Measurements from ENCODE around the gene TNNI3.

TNNI3 gene

DNA sequence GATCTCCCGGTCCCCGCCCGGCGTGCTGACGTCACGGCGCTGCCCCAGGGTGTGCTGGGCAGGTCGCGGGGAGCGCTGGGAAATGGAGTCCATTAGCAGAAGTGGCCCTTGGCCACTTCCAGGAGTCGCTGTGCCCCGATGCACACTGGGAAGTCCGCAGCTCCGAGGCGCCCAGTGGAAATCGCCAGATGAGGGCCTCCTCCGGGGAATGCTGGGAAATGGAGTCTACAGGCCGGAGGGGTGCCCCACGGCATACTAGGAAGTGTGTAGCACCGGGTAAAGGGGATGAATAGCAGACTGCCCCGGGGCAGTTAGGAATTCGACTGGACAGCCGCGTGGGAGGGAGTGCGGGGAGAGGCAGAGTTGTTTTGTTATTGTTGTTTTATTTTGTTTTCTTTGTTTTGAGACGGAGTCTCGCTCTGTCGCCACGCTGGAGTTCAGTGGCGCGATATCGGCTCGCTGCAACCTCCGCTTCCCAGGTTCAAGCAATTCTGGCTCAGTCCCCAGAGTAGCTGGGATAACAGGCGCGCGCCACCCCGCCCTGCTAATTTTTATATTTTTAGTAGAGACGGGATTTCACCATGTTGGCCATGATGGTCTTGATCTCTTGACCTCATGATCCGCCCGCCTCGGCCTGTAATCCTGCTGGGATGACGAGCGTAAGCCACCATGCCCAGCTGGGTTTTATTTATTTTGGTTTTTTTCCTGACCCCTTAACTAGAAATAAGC is 39.7 kb downstream of the TNNI3 start:
- Histone ChIP-seq H3K4me1 (ENCODE audit: control insufficient read depth in 1 of 2, insufficient read depth in 2 of 2, low read length in 2 of 2) (peaks cover 26 to 30% of the 10 kb centered on the region in 2 experiments), H2AK5ac (ENCODE audit: low read length) (no peak overlapping the region), H3K79me1 (ENCODE audit: low read length) (peaks cover 13% of the 10 kb centered on the region), H3K23ac (ENCODE audit: low read length) (no peak overlapping the region), H4K8ac (ENCODE audit: low read depth, low read length) (peak overlapping the region; percentile 97), H3K18ac (ENCODE audit: low read length) (peak overlapping the region; percentile 52), H3K4ac (ENCODE audit: low read depth, low read length) (no peak overlapping the region), H3K9me3 (ENCODE audit: insufficient read depth, low read depth, low read length) (no peaks in the 10 kb centered on the region), H2BK120ac (ENCODE audit: insufficient read depth, low read length, poor library complexity) (peak overlapping the region; percentile 54), H3K36me3 (ENCODE audit: control insufficient read depth in 1 of 2, insufficient read depth in 2 of 2, low read length in 2 of 2) (peaks cover under 1 to 2% of the 10 kb centered on the region in 2 experiments), H4K91ac (ENCODE audit: low read depth, low read length) (peak overlapping the region; percentile 61), H3K27ac (ENCODE audit: low read depth, low read length) (peak overlapping the region; percentile 47), H3K4me2 (ENCODE audit: low read length) (peak overlapping the region; percentile 68), H3K14ac (ENCODE audit: low read length) (peak overlapping the region; percentile 51), H2BK12ac (ENCODE audit: low read length) (no peak overlapping the region), H3K4me3 (ENCODE audit: low read depth, low read length) (peak overlapping the region; percentile 77), H2AFZ (ENCODE audit: insufficient read depth, low read length, poor library complexity) (peak overlapping the region; percentile 69), H3K79me2 (ENCODE audit: control insufficient read depth, insufficient read depth, low read length, poor library complexity) (peaks cover 23% of the 10 kb centered on the region), H4K12ac (ENCODE audit: low read depth, low read length) (peak overlapping the region; percentile 70), H3K27me3 (ENCODE audit: insufficient read depth, low read length) (no peaks in the 10 kb centered on the region), H2BK5ac (ENCODE audit: low read depth, low read length, poor library complexity) (peak overlapping the region; percentile 47), H3K9ac (ENCODE audit: low read length) (peak overlapping the region; percentile 77)
- WGBS (ENCODE audit: extremely low coverage, insufficient coverage, insufficient read length) = no CpG with 5 or more reads among the region's 44 CpGs
- DNase-seq = peak; percentile 99

DNA sequence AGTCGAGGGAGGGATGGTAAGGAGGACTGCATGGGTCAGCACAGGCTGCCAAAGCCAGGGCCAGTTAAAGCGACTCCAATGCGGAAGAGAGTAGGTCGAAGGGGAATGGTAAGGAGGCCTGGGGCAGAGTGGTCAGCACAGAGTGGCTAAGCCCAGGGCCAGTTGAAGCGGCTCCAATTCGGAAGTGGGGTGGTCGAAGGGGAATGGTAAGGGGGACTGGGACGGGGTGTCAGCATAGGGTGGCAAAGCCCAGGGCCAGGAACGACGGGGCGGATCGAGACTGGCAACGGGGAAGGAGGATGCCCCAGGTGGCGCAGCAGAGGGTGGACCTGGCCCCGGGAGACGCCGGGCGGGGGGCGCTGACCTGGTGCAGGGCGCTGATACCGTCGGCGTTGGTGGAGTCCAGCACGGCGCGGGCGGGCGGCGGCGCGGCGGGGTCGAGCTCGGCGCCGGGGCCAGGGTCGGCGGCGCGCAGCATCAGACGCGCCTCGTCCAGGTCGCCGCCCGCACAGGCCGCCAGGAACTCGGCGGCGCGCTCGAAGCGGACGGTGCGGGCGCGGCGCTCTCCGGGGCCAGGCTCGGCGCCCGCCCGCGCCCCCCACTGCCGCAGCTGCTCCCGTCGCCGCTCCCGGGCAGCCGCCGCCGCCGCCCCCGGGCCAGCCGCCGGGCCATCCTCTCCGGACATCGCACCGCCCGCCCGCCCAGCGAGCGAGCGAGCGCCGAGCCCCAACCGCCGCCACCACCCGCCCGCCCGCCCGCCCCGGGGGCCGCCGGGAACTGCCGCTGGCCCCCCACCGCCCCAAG is 40.5 kb downstream of the TNNI3 start, which contains the start of gene PPP1R12C:
Gene PPP1R12C (minus strand): TSS at position 779 of the 804 bp plus-strand sequence. CDS start 94 bp downstream, at position 685.
- Histone ChIP-seq H4K8ac (ENCODE audit: low read depth, low read length) (peak within 1 kb of the TSS; percentile 97), H3K4me2 (ENCODE audit: low read length) (peak within 1 kb of the TSS; percentile 68), H2BK12ac (ENCODE audit: low read length) (peak within 1 kb of the TSS; percentile 15), H3K4me1 (ENCODE audit: control insufficient read depth in 1 of 2, insufficient read depth in 2 of 2, low read length in 2 of 2) (peaks cover 26 to 31% of the 10 kb centered on the region in 2 experiments), H3K9ac (ENCODE audit: low read length) (peak within 1 kb of the TSS; percentile 91), H3K36me3 (ENCODE audit: control insufficient read depth in 1 of 2, insufficient read depth in 2 of 2, low read length in 2 of 2) (peaks cover 8 to 10% of the 10 kb centered on the region in 2 experiments), H3K23ac (ENCODE audit: low read length) (no peak within 1 kb of the TSS), H2BK120ac (ENCODE audit: insufficient read depth, low read length, poor library complexity) (peak within 1 kb of the TSS; percentile 61), H4K91ac (ENCODE audit: low read depth, low read length) (peak within 1 kb of the TSS; percentile 90), H2AK5ac (ENCODE audit: low read length) (peak within 1 kb of the TSS; percentile 80), H3K9me3 (ENCODE audit: insufficient read depth, low read depth, low read length) (no peaks in the 10 kb centered on the region), H3K18ac (ENCODE audit: low read length) (peak within 1 kb of the TSS; percentile 84), H2AFZ (ENCODE audit: insufficient read depth, low read length, poor library complexity) (peak within 1 kb of the TSS; percentile 89), H3K4me3 (ENCODE audit: low read depth, low read length) (peak within 1 kb of the TSS; percentile 84), H2BK5ac (ENCODE audit: low read depth, low read length, poor library complexity) (peak within 1 kb of the TSS; percentile 58), H3K27ac (ENCODE audit: low read depth, low read length) (peak within 1 kb of the TSS; percentile 47), H3K27me3 (ENCODE audit: insufficient read depth, low read length) (no peaks in the 10 kb centered on the region), H3K79me2 (ENCODE audit: control insufficient read depth, insufficient read depth, low read length, poor library complexity) (peaks cover 23% of the 10 kb centered on the region), H3K14ac (ENCODE audit: low read length) (peak within 1 kb of the TSS; percentile 92), H4K12ac (ENCODE audit: low read depth, low read length) (peak within 1 kb of the TSS; percentile 99), H3K79me1 (ENCODE audit: low read length) (peaks cover 13% of the 10 kb centered on the region), H3K4ac (ENCODE audit: low read depth, low read length) (peak within 1 kb of the TSS; percentile 81)
- DNase-seq = peak; percentile 27 to 48
- WGBS (ENCODE audit: extremely low coverage, insufficient coverage, insufficient read length) = no CpG with 5 or more reads among the region's 97 CpGs

- H4K12ac ChIP-seq (ENCODE audit: low read depth, low read length) = no peak overlapping the region
- no peaks in the 10 kb centered on the region for H3K27me3 ChIP-seq (ENCODE audit: insufficient read depth, low read length)
- peak overlapping the region; percentile 84 for H3K4me3 ChIP-seq (ENCODE audit: low read depth, low read length)
- H3K9me3 ChIP-seq (ENCODE audit: insufficient read depth, low read depth, low read length) = no peaks in the 10 kb centered on the region
- H3K4me1 ChIP-seq (ENCODE audit: control insufficient read depth in 1 of 2, insufficient read depth in 2 of 2, low read length in 2 of 2) = peaks cover 26 to 31% of the 10 kb centered on the region in 2 experiments
- H2BK12ac ChIP-seq (ENCODE audit: low read length) = no peak overlapping the region
- peaks cover 13% of the 10 kb centered on the region for H3K79me1 ChIP-seq (ENCODE audit: low read length)
- H3K79me2 ChIP-seq (ENCODE audit: control insufficient read depth, insufficient read depth, low read length, poor library complexity) = peaks cover 23% of the 10 kb centered on the region
- H3K18ac ChIP-seq (ENCODE audit: low read length) = no peak overlapping the region
- peak overlapping the region; percentile 68 for H3K4me2 ChIP-seq (ENCODE audit: low read length)
- H3K36me3 ChIP-seq (ENCODE audit: control insufficient read depth in 1 of 2, insufficient read depth in 2 of 2, low read length in 2 of 2) = peaks cover 12 to 16% of the 10 kb centered on the region in 2 experiments
- no peak overlapping the region for H2BK5ac ChIP-seq (ENCODE audit: low read depth, low read length, poor library complexity)
- H3K14ac ChIP-seq (ENCODE audit: low read length) = peak overlapping the region; percentile 92
- peak overlapping the region; percentile 10 for H4K91ac ChIP-seq (ENCODE audit: low read depth, low read length)
- peak overlapping the region; percentile 81 for H3K4ac ChIP-seq (ENCODE audit: low read depth, low read length)
- no peak overlapping the region for H2BK120ac ChIP-seq (ENCODE audit: insufficient read depth, low read length, poor library complexity)
- peak in 1 of 2 donors; percentile 45 for DNase-seq
- WGBS (ENCODE audit: extremely low coverage, insufficient coverage, insufficient read length) = no CpG with 5 or more reads among the region's 25 CpGs
- no peak overlapping the region for H2AFZ ChIP-seq (ENCODE audit: insufficient read depth, low read length, poor library complexity)
- H2AK5ac ChIP-seq (ENCODE audit: low read length) = peak overlapping the region; percentile 25
- no peak overlapping the region for H3K27ac ChIP-seq (ENCODE audit: low read depth, low read length)
- H3K9ac ChIP-seq (ENCODE audit: low read length) = peak overlapping the region; percentile 91
- no peak overlapping the region for H4K8ac ChIP-seq (ENCODE audit: low read depth, low read length)
- no peak overlapping the region for H3K23ac ChIP-seq (ENCODE audit: low read length)
Observed at GRCh38 chr19:55116232-55116858, 41.2 kb downstream of the TNNI3 start.

DNA sequence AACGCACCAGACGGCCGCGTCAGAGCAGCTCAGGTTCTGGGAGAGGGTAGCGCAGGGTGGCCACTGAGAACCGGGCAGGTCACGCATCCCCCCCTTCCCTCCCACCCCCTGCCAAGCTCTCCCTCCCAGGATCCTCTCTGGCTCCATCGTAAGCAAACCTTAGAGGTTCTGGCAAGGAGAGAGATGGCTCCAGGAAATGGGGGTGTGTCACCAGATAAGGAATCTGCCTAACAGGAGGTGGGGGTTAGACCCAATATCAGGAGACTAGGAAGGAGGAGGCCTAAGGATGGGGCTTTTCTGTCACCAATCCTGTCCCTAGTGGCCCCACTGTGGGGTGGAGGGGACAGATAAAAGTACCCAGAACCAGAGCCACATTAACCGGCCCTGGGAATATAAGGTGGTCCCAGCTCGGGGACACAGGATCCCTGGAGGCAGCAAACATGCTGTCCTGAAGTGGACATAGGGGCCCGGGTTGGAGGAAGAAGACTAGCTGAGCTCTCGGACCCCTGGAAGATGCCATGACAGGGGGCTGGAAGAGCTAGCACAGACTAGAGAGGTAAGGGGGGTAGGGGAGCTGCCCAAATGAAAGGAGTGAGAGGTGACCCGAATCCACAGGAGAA is 42.0 kb downstream of the TNNI3 start:
- no peak overlapping the region for H4K8ac ChIP-seq (ENCODE audit: low read depth, low read length)
- peak overlapping the region; percentile 68 for H3K4me2 ChIP-seq (ENCODE audit: low read length)
- H3K4me1 ChIP-seq (ENCODE audit: control insufficient read depth in 1 of 2, insufficient read depth in 2 of 2, low read length in 2 of 2) = peaks cover 26 to 31% of the 10 kb centered on the region in 2 experiments
- WGBS (ENCODE audit: extremely low coverage, insufficient coverage, insufficient read length) = no CpG with 5 or more reads among the region's 13 CpGs
- no peak overlapping the region for H3K23ac ChIP-seq (ENCODE audit: low read length)
- H3K4ac ChIP-seq (ENCODE audit: low read depth, low read length) = peak overlapping the region; percentile 81
- H3K36me3 ChIP-seq (ENCODE audit: control insufficient read depth in 1 of 2, insufficient read depth in 2 of 2, low read length in 2 of 2) = peaks cover 12 to 16% of the 10 kb centered on the region in 2 experiments
- H2BK120ac ChIP-seq (ENCODE audit: insufficient read depth, low read length, poor library complexity) = no peak overlapping the region
- H4K12ac ChIP-seq (ENCODE audit: low read depth, low read length) = no peak overlapping the region
- H3K14ac ChIP-seq (ENCODE audit: low read length) = no peak overlapping the region
- no peaks in the 10 kb centered on the region for H3K27me3 ChIP-seq (ENCODE audit: insufficient read depth, low read length)
- H4K91ac ChIP-seq (ENCODE audit: low read depth, low read length) = no peak overlapping the region
- no peak overlapping the region for H3K18ac ChIP-seq (ENCODE audit: low read length)
- H3K4me3 ChIP-seq (ENCODE audit: low read depth, low read length) = no peak overlapping the region
- H3K9ac ChIP-seq (ENCODE audit: low read length) = no peak overlapping the region
- H2AK5ac ChIP-seq (ENCODE audit: low read length) = no peak overlapping the region
- H2AFZ ChIP-seq (ENCODE audit: insufficient read depth, low read length, poor library complexity) = no peak overlapping the region
- no peaks in the 10 kb centered on the region for H3K9me3 ChIP-seq (ENCODE audit: insufficient read depth, low read depth, low read length)
- H2BK12ac ChIP-seq (ENCODE audit: low read length) = no peak overlapping the region
- H3K79me2 ChIP-seq (ENCODE audit: control insufficient read depth, insufficient read depth, low read length, poor library complexity) = peaks cover 23% of the 10 kb centered on the region
- peaks cover 13% of the 10 kb centered on the region for H3K79me1 ChIP-seq (ENCODE audit: low read length)
- H2BK5ac ChIP-seq (ENCODE audit: low read depth, low read length, poor library complexity) = no peak overlapping the region
- H3K27ac ChIP-seq (ENCODE audit: low read depth, low read length) = no peak overlapping the region
- DNase-seq = no peak
